ENCODE measurements around the gene LAMC2.
A peak's percentile ranks its signal among the peaks of the same experiment; 100 is the strongest.
"Not testable (repeated sequence)": the region's sequence is repeated elsewhere in the genome, so short reads cannot be mapped to it uniquely, and the experiment has no call there.

LAMC2 gene

DNA sequence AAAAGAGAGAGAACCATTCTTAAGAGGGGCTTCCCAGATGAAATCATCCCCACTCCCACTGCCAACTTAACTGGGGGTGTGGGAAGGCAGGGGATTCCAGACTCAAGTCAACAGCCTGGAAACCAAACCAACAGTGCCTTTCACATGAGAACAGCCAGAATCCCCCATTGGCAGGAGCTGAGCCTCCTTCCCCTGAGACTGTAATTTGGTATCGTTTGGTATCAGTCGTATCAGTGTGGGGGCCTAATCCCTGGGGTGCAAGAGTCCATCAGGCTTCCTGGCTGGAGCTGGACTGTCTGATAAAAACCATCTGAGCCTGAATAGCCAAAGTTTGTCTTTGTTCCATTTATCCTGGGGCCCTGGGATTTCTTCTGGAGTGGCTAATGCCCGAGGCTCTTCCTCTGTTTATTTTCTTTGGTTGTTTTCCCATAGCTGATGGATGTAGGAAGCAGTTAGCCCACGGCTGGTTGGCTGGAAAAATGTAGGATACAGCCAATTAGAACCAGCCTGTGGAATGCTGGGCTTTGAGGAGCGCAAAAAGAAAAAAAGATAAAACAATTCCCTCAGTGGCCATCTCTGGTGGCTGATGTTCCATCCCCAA is 84.6 kb downstream of the LAMC2 start:
- peak; percentile 23 for DNase-seq

GRCh38 chr1:183272390-183272848 is 86.4 kb downstream of the LAMC2 start:
- no peak for DNase-seq

GRCh38 chr1:183273300-183273699 is 87.2 kb downstream of the LAMC2 start:
- DNase-seq = no peak

DNA sequence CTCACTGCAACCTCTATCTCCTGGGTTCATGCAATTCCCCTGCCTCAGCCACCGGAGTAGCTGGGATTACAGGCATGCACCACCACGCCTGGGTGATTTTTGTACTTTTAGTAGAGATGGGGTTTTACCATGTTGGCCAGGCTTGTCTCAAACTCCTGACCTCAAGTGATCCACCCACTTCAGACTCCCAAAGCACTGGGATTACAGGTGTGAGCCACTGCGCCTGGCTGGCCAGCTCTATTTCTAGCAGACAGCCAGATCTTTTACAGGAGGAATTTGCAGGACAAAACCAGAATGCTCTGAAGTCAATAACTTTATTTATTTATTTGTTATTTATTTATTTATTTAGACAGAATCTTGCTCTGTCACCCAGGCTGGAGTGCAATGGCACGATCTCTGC is 87.9 kb downstream of the LAMC2 start:
- not testable (repeated sequence) for DNase-seq

GRCh38 chr1:183274836-183275235 is 88.8 kb downstream of the LAMC2 start:
- no peak for DNase-seq

DNA sequence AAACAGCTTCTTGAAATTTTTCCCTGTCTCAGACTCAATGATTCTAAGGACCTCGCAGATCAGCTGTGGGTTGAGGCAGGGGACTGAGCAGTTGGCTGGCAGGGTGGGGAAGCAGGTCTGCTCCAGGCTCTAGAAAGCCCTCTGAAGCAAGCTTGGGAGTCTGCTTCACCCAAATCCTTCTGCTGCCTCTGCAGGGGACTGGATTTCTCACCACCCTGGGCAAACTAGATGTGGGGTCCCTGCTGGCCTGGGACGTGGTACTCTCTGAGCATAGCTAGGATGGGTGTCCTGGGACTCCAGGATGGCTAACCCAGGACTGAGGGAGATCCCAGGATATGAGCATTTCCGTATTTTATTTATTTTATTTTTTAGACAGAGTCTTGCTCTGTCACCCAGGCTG is 89.3 kb downstream of the LAMC2 start:
- no peak for DNase-seq

- DNase-seq = no peak
Measured at GRCh38 chr1:183276386-183277080, 90.5 kb downstream of the LAMC2 start.

- no peak for DNase-seq
Measured at GRCh38 chr1:183277821-183278738, 92.0 kb downstream of the LAMC2 start.

DNA sequence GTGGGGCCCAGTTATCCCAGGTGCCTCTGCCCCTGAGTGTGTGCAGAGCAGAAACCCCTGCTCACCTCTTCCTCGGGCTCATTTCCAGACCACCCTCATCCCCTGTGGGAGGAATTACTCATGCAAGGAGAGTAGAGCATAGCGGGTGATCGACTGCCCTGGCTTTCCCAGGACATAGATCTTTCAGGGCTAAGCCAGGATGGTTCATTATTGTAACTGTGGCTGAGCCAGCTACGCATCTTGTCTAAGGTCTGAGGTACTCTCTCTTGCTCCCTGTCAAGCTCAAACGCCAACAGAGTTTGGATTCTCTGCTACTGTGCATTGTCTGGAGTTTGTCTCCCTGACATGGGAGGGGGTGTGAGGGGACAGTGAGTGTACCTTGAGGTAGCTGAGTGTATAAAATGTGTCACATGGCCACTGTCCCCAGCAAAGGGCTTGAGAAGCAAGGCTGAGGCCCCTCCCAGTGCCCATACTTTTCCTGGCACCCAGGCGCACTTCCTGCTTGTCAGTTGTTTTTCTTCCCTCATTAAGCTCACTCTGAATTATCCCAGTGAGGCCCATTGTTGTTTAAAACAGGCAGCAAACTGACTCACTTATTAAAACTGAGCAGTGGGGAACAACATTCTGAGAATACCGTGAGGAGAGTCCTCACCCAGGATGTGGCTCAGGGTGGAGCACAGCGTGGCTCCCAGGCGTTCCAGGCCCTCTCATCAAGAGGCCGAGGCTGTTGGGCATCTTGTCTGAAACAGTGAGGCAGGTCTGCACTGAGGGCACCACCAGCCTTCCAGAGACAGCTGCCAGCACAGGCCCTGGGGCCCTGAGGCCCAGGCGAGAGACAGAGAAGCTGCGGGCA is 92.9 kb downstream of the LAMC2 start:
- DNase-seq = peak; percentile 58

- no peak for DNase-seq
Measured at GRCh38 chr1:183279835-183280234, 93.8 kb downstream of the LAMC2 start.

GRCh38 chr1:183281039-183281438 is 95.0 kb downstream of the LAMC2 start:
- no peak for DNase-seq

DNA sequence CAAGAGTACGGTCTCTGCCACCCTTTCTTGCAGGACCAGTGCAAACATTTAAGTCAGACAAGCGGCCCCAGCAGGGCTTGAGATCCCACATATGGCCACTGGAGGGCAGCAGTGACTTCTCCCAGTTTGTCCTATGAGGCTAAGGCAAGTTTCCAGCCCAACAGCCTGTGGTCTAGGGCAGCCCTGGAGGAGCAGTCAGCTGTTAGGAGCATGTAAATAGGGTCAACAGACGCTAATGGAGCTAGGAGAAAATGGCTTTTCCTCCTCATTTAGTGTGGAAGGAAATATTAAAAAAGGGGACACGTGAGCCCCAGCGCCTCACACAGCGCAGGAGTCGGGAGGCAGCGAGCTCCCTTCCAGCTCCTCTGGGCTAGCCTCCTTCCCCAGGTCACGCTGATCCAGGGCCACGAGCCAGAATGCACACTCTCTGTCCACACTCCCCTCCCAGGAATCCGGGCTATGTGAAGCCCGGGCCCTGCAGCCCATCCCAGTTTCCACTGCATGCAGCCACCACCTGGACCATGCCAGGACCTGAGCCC is 95.6 kb downstream of the LAMC2 start:
- peak; percentile 92 for DNase-seq

DNA sequence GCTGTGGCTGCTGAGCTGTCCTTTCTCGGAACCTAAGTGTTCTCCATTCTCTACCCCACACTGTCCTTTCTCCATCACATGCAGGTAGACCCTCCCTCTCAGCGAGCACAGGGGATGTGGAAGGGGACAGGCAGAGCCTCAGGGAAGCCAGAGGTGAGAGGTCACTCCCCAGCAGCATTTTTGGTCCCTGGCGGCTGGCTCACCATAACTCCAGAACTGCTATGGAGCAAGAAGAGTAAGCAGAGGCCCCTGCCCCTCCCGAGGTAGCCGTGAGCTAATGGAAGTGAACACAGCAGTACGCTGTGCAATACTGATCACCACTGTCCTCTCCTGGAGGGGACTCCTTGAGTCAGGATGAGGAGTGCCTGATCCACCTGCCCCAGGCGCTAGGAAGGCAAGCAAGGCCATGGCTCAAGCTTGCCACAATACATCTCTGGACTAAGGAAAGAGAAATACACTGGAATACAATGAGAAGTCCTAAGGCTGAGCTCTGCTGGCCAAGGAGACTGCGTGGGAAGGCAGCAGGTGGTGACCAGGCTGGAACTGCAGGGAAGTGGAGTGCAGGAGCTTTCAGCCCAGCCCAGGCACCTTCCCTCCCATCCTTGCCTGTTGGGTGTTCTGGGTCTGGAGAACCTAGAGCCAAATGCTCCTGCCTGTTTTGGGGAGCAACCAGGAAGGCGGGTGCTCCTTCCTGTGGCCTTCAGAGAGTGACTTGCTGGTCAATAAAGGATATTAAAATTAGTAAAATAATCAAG is 96.2 kb downstream of the LAMC2 start:
- DNase-seq = no peak

GRCh38 chr1:183283286-183283685 is 97.2 kb downstream of the LAMC2 start:
- no peak for DNase-seq

DNA sequence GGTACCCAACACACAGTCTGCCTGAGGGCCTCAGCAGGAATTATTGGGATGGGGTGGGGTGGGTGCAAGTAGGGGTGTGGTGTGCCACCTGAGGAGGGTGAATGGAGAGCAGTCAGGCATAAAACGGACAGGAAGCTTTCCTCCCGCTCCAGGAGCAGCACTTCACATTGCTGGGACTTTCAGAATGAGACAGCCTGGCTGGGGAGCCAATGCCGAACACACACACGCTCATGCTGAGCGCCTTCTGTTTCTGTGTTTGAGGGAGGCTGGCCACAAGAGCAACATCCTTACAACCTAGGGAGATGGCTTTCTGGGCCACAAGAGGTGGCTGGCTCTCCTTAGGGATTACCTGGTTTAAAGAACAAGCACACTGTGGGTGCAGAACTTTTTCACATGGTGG is 98.0 kb downstream of the LAMC2 start:
- DNase-seq = no peak

DNA sequence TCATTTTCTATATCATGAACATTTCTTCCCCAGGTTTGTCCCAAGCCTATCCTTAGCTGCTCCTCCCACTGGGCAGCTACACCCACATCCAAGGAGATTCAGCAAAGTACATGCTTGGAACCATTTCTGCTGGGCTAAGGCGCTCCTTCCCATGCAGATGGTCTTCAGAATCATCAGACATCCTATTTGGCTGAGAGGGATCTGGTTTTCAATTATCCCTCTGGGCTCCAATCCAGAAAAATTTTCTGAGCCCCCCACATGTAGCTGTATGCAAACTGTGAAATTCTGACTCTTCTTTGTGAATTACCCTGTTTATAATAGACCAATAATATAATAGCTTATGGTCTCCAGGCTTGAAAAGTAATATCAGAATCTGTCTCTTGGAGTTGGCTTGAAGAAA is 99.2 kb downstream of the LAMC2 start:
- no peak for DNase-seq

DNA sequence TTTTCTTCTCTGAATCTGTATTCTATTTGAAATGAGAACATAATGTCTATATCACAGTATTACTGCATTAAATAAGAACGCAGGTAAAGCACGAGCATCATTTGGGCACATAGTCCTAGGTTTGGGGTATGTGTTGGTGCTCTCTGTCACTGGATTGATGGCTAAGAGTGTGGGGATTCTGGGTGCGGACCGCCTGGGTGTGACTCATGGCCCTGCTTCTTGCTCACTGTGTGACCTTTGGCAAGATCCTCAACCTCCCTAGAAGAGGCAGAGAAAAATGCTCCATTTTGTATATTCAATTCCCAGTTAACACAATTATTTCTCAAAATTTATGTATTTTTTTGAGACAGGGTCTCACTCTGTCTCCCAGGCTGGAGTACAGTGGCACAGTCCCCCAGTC is 99.7 kb downstream of the LAMC2 start:
- DNase-seq = no peak

DNA sequence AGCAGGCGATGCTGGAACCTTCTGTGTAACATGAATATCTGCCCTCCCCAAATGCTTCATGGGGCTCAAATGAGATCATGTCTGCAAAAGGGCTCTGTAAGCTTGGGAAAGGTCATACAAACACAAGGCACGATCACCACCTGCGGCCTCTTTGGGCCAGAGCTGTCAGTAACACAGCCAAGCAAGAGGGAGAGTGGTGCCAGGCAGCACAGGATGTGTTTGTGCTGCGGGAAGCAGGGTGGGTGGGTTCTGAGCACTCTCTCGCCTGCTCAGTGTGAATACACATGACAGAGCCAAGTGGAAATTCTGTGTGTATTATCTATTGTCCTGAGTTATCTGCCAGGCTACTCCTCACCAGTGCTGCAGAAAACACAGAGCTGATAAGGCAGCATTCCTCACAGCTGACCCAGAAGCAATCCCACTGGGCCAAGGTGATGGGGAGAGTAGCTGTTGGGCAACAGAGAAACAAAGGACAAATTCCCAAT is 101.2 kb downstream of the LAMC2 start:
- DNase-seq = peak; percentile 51

- no peak for DNase-seq
Measured at GRCh38 chr1:183288583-183288982, 102.5 kb downstream of the LAMC2 start.

DNA sequence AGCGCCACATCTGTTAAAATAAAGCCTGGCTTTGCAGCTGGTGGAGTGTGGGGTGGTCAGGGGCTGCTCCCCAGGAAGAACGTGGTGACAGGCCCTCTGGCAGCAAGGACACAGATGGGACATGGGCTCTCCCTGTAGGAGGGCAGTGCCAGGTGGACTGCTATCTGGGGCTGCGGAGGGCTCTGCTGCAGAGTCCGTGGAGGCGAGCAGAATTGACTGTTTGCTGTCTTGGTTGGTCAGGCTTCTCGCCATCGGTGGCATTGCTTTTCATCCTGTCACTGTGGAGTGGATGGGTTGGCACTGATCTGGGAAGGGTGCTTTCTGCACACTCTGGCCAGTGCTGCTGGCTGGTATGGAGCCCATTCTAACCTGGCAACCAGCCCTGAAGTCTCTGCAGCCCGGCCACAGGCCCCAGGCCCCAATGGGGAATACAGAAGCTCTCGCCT is 103.0 kb downstream of the LAMC2 start:
- DNase-seq = no peak

- DNase-seq = no peak
Measured at GRCh38 chr1:183290628-183291027, 104.6 kb downstream of the LAMC2 start.

Data from kidney glomerular epithelial cell (primary cell).